H9 (cell line): ENCODE data around the gene NKAIN2. TPM values are rescaled to one million over a fixed set of nuclear protein-coding genes. Genes with fewer than 3 reads are reported as not detected.

Source experiments
- DNase-seq: peaks from one replicate; pipeline ENCODE4 v3.0.0-alpha.2; 2017
- H2AFZ ChIP-seq: one replicate; pipeline ENCODE4 v1.6.1; 2013; ENCODE audit warnings: mild to moderate bottlenecking, low read length, control low read depth, moderate library complexity
- H2AK5ac ChIP-seq: 2 replicates; pipeline ENCODE4 v1.6.1; 2013; ENCODE audit warnings: low read length, control low read depth, mixed read lengths; ENCODE audit not compliant: insufficient read length
- H2BK120ac ChIP-seq: one replicate; pipeline ENCODE4 v1.6.1; 2013; ENCODE audit warnings: low read depth, mild to moderate bottlenecking, low read length, control low read depth, inconsistent platforms; ENCODE audit not compliant: poor library complexity, severe bottlenecking
- H2BK12ac ChIP-seq: 2 replicates; pipeline ENCODE4 v1.6.1; 2013; ENCODE audit warnings: low read length, control low read depth, mixed read lengths, low read depth; ENCODE audit not compliant: insufficient read length
- H2BK15ac ChIP-seq: 2 replicates; pipeline ENCODE4 v1.6.1; 2013; ENCODE audit warnings: low read depth, low read length, control low read depth
- H2BK20ac ChIP-seq: one replicate; pipeline ENCODE4 v1.6.1; 2013; ENCODE audit warnings: low read depth, mild to moderate bottlenecking, low read length, control low read depth, inconsistent platforms; ENCODE audit not compliant: poor library complexity, severe bottlenecking
- H2BK5ac ChIP-seq: 2 replicates; pipeline ENCODE4 v1.6.1; 2013; ENCODE audit warnings: low read length, control low read depth, mixed read lengths; ENCODE audit not compliant: insufficient read length
- H3K14ac ChIP-seq: 2 replicates; pipeline ENCODE4 v1.6.1; 2013; ENCODE audit warnings: low read length, control low read depth; ENCODE audit not compliant: insufficient read depth
- H3K18ac ChIP-seq: 2 replicates; pipeline ENCODE4 v1.6.1; 2013; ENCODE audit warnings: low read depth, mild to moderate bottlenecking, mixed read lengths, low read length, control low read depth; ENCODE audit not compliant: insufficient read length
- H3K23ac ChIP-seq: 2 replicates; pipeline ENCODE4 v1.6.1; 2013; ENCODE audit warnings: low read length, control low read depth, mixed read lengths, low read depth; ENCODE audit not compliant: insufficient read length
- H3K23me2 ChIP-seq: 2 replicates; pipeline ENCODE4 v1.6.1; 2013; ENCODE audit warnings: low read depth, mild to moderate bottlenecking, mixed read lengths, low read length, control low read depth; ENCODE audit not compliant: insufficient read length, poor library complexity, severe bottlenecking
- H3K27ac ChIP-seq: 2 replicates; pipeline ENCODE4 v1.5.1; 2013; ENCODE audit warnings: low read length, control low read depth, mixed read lengths, low read depth; ENCODE audit not compliant: insufficient read length
- H3K27me3 ChIP-seq: 2 replicates; pipeline ENCODE4 v1.6.1; 2013; ENCODE audit warnings: low read length, control low read depth, inconsistent platforms; ENCODE audit not compliant: insufficient read depth
- H3K4ac ChIP-seq: 2 replicates; pipeline ENCODE4 v1.6.1; 2013; ENCODE audit warnings: low read depth, mild to moderate bottlenecking, control low read depth, inconsistent platforms, low read length, moderate library complexity
- H3K4me1 ChIP-seq: 2 replicates; pipeline ENCODE4 v1.6.1; 2013; ENCODE audit warnings: low read length, control low read depth, inconsistent platforms; ENCODE audit not compliant: insufficient read depth
- H3K4me2 ChIP-seq: 2 replicates; pipeline ENCODE4 v1.6.1; 2013; ENCODE audit warnings: low read length, control low read depth, mixed read lengths; ENCODE audit not compliant: insufficient read length, insufficient read depth
- H3K56ac ChIP-seq: 2 replicates; pipeline ENCODE4 v1.6.1; 2013; ENCODE audit warnings: low read depth, mild to moderate bottlenecking, mixed read lengths, low read length, control low read depth; ENCODE audit not compliant: insufficient read length
- H3K79me1 ChIP-seq: 2 replicates; pipeline ENCODE4 v1.6.1; 2013; ENCODE audit warnings: low read depth, mild to moderate bottlenecking, moderate library complexity, low read length, control low read depth, inconsistent platforms; ENCODE audit not compliant: insufficient read depth, poor library complexity, severe bottlenecking
- H3K79me2 ChIP-seq: 2 replicates; pipeline ENCODE4 v1.6.1; 2013; ENCODE audit warnings: low read length, control low read depth, inconsistent platforms; ENCODE audit not compliant: insufficient read depth
- H3K9ac ChIP-seq: 2 replicates; pipeline ENCODE4 v1.6.1; 2013; ENCODE audit warnings: low read length, control low read depth, mixed read lengths; ENCODE audit not compliant: insufficient read length; ENCODE audit errors: extremely low read depth
- H3K9me3 ChIP-seq: one replicate; pipeline ENCODE4 v1.6.1; 2013; ENCODE audit warnings: low read depth, low read length, inconsistent platforms; ENCODE audit not compliant: control insufficient read depth
- H3T11ph ChIP-seq: one replicate; pipeline ENCODE4 v1.6.1; 2013; ENCODE audit warnings: mild to moderate bottlenecking, low read length, control low read depth, inconsistent platforms
- H4K20me1 ChIP-seq: one replicate; pipeline ENCODE4 v1.6.1; 2013; ENCODE audit not compliant: control insufficient read depth, insufficient read length, insufficient read depth
- H4K5ac ChIP-seq: 2 replicates; pipeline ENCODE4 v1.6.1; 2013; ENCODE audit warnings: low read depth, mild to moderate bottlenecking, mixed read lengths, low read length, control low read depth; ENCODE audit not compliant: insufficient read length
- H4K8ac ChIP-seq: replicated peaks from 2 replicates; pipeline ENCODE4 v1.6.1; 2013; ENCODE audit warnings: low read length, control low read depth, mixed read lengths, low read depth; ENCODE audit not compliant: insufficient read length
- H4K91ac ChIP-seq: 2 replicates; pipeline ENCODE4 v1.6.1; 2013; ENCODE audit warnings: low read depth, mild to moderate bottlenecking, moderate library complexity, mixed read lengths, low read length, control low read depth; ENCODE audit not compliant: insufficient read length
- H3K27ac Mint-ChIP-seq, 3 experiments: 2 replicates in 2 of 3; 3 replicates in 1 of 3; pipeline ENCODE4 v1.8.0; 2020 to 2021; ENCODE audit warnings: mixed read lengths in 3 of 3, mild to moderate bottlenecking in 1 of 3, moderate library complexity in 1 of 3
- H3K27me3 Mint-ChIP-seq: 2 replicates; pipeline ENCODE4 v1.8.0; 2021; ENCODE audit warnings: low read depth, mild to moderate bottlenecking, moderate library complexity, mixed read lengths
- H3K36me3 Mint-ChIP-seq, 3 experiments: 2 replicates in 2 of 3; 3 replicates in 1 of 3; pipeline ENCODE4 v1.8.0; 2020 to 2021; ENCODE audit warnings: low read depth in 3 of 3, mixed read lengths in 3 of 3; ENCODE audit not compliant: insufficient read depth in 1 of 3
- H3K4me1 Mint-ChIP-seq, 2 experiments: 2 replicates each; pipeline ENCODE4 v1.8.0; 2020; ENCODE audit warnings: mixed read lengths in 2 of 2
- H3K4me3 Mint-ChIP-seq, 2 experiments: 2 replicates in 1 of 2; 3 replicates in 1 of 2; pipeline ENCODE4 v1.8.0; 2020 to 2021; ENCODE audit warnings: mild to moderate bottlenecking in 2 of 2, mixed read lengths in 2 of 2, moderate library complexity in 1 of 2
- H3K9me3 Mint-ChIP-seq, 2 experiments: 2 replicates in 1 of 2; 3 replicates in 1 of 2; pipeline ENCODE4 v1.8.0; 2020; ENCODE audit warnings: mild to moderate bottlenecking in 2 of 2, mixed read lengths in 2 of 2, moderate library complexity in 1 of 2
- CTCF ChIP-seq: fragments of 200-600 bp; sonication (generic); conservative IDR thresholded peaks from 3 replicates; pipeline ENCODE4 v1.8.0; 2021; ENCODE audit warnings: antibody characterized with exemption, mild to moderate bottlenecking
- WGBS: extraction: QIAGEN DNeasy Blood & Tissue Kit; methylation state at CpG from one replicate; pipeline ENCODE4 v1.1.7; 2013; ENCODE audit warnings: missing lambda C conversion rate, low lambda C conversion rate, mixed read lengths; ENCODE audit not compliant: insufficient read length; ENCODE audit errors: extremely low coverage; 5-methylcytosine and 5-hydroxymethylcytosine counted together
- total RNA-seq: library from RNA; stranded (reverse); gene quantifications from 2 replicates; pipeline ENCODE4 v1.2.1, GENCODE V29; 2021

NKAIN2 gene
- total RNA-seq, 1 experiment from 2014 or later, result 0.17 TPM

GRCh38 chr6:124123617-124124209 is 320.0 kb downstream of the NKAIN2 start:
- Histone ChIP-seq H3K4me2 (no peak overlapping the region), H3T11ph (no peak overlapping the region), H3K9me3 (no peaks in the 10 kb centered on the region), H3K4me1 (no peaks in the 10 kb centered on the region), H3K23ac (no peak overlapping the region), H2BK12ac (no peak overlapping the region), H3K79me2 (no peaks in the 10 kb centered on the region), H3K27me3 (no peaks in the 10 kb centered on the region), H2BK20ac (no peak overlapping the region), H3K14ac (no peak overlapping the region), H3K79me1 (no peaks in the 10 kb centered on the region), H3K18ac (no peak overlapping the region), H2BK120ac (no peak overlapping the region), H3K9ac (no peak overlapping the region), H3K27ac (no peak overlapping the region), H2BK5ac (no peak overlapping the region), H3K23me2 (no peaks in the 10 kb centered on the region), H4K5ac (no peak overlapping the region), H2AFZ (no peak overlapping the region), H2BK15ac (no peak overlapping the region), H4K8ac (no peak overlapping the region), H3K4ac (no peak overlapping the region), H3K56ac (no peak overlapping the region), H4K91ac (no peak overlapping the region), H2AK5ac (no peak overlapping the region), H4K20me1 (no peaks in the 10 kb centered on the region)
- no peak overlapping the region for H3K4me3 Mint-ChIP-seq
- no CpG with 5 or more reads among the region's 2 CpGs for WGBS
- H3K27me3 Mint-ChIP-seq, result no peaks in the 10 kb centered on the region; the same call in 1 of the 2 replicates
- DNase-seq, result no peak
- H3K36me3 Mint-ChIP-seq, result no peaks in the 10 kb centered on the region
- H3K4me1 Mint-ChIP-seq, result 0 out of 4 replicates have a peak, but pooled peaks cover 0 to 2% of the 10 kb centered on the region in 2 experiments
- H3K9me3 Mint-ChIP-seq, result no peaks in the 10 kb centered on the region
- H3K27ac Mint-ChIP-seq, result no peak overlapping the region
- TF ChIP-seq CTCF, result no peak
